ENCODE measurements around the gene DPY30. TPM values are rescaled to one million over a fixed set of nuclear protein-coding genes. Genes with fewer than 3 reads are reported as not detected.
"Not testable (repeated sequence)": the region's sequence is repeated elsewhere in the genome, so short reads cannot be mapped to it uniquely, and the experiment has no call there.

The DPY30 gene
- total RNA-seq, 3 donors from 2014 or later = 44.8 to 64.2 (median 63.9) TPM

DNA sequence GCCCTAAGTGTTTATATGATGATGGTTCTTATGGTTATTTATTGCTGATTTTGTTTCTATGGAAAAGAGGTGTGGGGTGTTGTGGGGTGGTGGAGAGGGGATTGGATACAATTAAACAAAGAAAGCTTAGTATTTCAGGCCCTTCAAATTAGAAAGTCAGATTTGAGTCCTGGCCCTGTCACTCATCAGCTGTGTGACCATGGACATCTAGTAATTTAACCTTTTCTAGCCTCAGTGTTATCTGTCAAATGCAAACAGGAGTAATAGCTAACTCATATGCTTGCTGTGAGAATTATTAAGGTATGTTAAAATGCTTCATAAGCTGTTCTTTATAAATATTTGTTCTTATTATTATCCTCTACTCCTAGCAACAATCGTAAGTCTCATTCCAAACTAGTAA, 26.7 kb downstream of the DPY30 start:
- no peak for DNase-seq (ENCODE audit: low spot score in 2 of 2)
- intact Hi-C loops (cut with DNase I; ENCODE audit: low total_unique reads) = no loop called here
- Histone ChIP-seq H3K27ac (no peak overlapping the region), H3K27me3 (no peaks in the 10 kb centered on the region), H3K36me3 (no peaks in the 10 kb centered on the region), H3K9me3 (no peaks in the 10 kb centered on the region), H3K4me1 (peaks cover 0 to 4% of the 10 kb centered on the region in 2 donors), H3K4me3 (no peak overlapping the region)
- TF ChIP-seq POLR2A (IDR thresholded peaks at IDR 0.05) (no peak), POLR2AphosphoS5 (IDR thresholded peaks at IDR 0.05) (no peak)
- TF ChIP-seq, protein P1, sequence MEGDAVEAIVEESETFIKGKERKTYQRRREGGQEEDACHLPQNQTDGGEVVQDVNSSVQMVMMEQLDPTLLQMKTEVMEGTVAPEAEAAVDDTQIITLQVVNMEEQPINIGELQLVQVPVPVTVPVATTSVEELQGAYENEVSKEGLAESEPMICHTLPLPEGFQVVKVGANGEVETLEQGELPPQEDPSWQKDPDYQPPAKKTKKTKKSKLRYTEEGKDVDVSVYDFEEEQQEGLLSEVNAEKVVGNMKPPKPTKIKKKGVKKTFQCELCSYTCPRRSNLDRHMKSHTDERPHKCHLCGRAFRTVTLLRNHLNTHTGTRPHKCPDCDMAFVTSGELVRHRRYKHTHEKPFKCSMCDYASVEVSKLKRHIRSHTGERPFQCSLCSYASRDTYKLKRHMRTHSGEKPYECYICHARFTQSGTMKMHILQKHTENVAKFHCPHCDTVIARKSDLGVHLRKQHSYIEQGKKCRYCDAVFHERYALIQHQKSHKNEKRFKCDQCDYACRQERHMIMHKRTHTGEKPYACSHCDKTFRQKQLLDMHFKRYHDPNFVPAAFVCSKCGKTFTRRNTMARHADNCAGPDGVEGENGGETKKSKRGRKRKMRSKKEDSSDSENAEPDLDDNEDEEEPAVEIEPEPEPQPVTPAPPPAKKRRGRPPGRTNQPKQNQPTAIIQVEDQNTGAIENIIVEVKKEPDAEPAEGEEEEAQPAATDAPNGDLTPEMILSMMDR (IDR thresholded peaks at IDR 0.05) = no peak

DNA sequence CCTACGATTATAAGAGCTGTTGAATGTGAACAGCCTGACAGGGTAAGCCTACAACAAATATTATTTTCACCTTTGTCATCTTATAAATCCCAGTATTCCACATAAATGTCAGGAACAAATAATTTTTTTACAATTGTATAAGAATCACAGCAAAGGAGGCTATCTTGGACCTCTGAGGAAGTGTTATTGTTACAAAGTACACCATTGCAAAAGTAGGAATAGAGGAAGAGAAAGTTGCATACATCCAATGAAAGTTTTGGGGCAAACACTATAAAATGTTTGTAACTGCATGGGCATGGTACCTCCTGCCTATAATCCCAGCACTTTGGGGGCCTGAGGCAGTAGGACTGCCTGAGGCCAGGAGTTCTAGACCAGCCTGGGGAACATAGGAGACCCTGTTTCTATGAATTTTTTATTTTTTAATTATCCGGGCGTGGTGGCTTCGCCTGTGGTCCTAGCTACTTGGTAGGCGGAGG, 28.1 kb downstream of the DPY30 start:
- DNase-seq (ENCODE audit: low spot score in 2 of 2) = no peak
- H3K9me3 ChIP-seq = no peaks in the 10 kb centered on the region
- intact Hi-C loops (cut with DNase I; ENCODE audit: low total_unique reads) = no loop called here
- peak overlapping the region; percentile 68 to 92 (median 82) for H3K4me3 ChIP-seq
- H3K36me3 ChIP-seq = no peaks in the 10 kb centered on the region
- peaks cover 0 to 4% of the 10 kb centered on the region in 2 donors for H3K4me1 ChIP-seq
- no peaks in the 10 kb centered on the region for H3K27me3 ChIP-seq
- TF ChIP-seq, protein P1 (IDR thresholded peaks at IDR 0.05) = no peak
- TF ChIP-seq POLR2A (IDR thresholded peaks at IDR 0.05) = no peak
- no peak for TF ChIP-seq POLR2AphosphoS5 (IDR thresholded peaks at IDR 0.05)
- H3K27ac ChIP-seq = peak overlapping the region; percentile 93 to 99

DNA sequence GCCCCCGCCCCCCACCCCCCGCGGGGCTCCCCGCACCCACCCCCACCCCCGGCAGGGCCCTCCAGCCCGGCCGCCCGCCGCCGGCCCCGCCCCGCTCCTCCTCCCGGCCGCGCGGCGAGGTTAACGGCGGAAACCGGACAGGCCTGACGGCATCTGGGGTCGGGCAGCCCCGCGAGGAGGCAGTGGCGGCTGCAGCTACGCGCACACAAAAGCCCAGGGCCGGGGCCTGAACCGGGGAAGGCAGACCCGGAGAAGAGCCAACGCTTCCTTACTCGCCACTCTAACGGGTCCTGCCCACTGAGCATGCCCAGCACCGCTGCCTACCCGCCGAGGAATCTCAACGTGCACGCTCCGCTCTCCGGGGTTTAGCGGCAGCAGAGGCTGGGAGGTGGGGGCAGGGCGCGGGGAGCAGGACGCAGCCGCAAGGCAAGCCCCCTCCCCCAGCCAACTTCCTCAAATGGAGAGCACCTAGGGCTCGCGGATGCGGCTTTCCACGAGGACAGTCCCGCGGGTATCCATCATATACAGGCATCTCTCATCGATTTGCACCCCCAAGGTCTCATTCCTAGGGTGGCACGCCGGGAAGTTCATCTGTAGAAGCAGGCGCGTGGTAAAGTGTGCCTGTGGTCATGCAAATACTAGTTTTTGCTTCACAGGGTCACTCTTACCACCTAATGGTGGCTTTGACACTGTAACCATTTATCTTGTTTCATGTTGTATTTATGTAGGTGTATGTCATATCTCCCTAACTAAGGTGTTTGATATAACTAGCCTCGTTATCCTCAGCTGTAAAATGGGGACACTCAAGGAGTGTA, 28.7 kb downstream of the DPY30 start, which contains the start of gene MEMO1:
Gene MEMO1, minus strand, starts transcription at position 339 of the 815 bp plus-strand sequence. CDS start 761 bp downstream, outside the sequence.
- TF ChIP-seq POLR2AphosphoS5 (IDR thresholded peaks at IDR 0.05) (peak; percentile 54 to 81 (median 66)), POLR2A (IDR thresholded peaks at IDR 0.05) (no peak)
- TF ChIP-seq, protein P1 (IDR thresholded peaks at IDR 0.05) = no peak
- Histone ChIP-seq H3K4me3 (peak within 1 kb of the TSS; percentile 68 to 92 (median 82)), H3K27me3 (no peaks in the 10 kb centered on the region), H3K27ac (peak within 1 kb of the TSS; percentile 93 to 99), H3K9me3 (no peaks in the 10 kb centered on the region), H3K4me1 (peaks cover 0 to 4% of the 10 kb centered on the region in 2 donors), H3K36me3 (no peaks in the 10 kb centered on the region)
- intact Hi-C loops (cut with DNase I; ENCODE audit: low total_unique reads) = no loop called here
- peak; percentile 87 for DNase-seq (ENCODE audit: low spot score in 2 of 2)

DNA sequence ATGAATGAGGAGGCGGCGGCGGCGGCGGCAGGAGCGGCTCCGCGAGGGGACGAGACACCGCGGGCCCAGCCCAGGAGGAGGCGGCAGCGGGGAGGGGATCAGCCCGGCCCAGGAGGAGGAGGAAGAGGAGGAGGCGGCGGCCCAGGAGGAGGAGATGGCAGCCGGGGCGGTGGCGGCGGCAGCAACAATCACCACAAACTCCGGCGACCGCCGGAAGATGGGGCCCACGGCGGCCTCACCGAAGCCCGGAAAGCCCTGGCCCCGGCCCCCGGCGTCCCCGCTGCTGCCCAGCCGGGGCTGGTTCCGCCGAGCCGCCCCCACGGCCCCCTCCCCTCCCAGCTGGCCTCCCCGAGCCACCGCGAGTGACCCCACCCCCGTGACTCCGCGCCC, 29.3 kb downstream of the DPY30 start:
- intact Hi-C loops (cut with DNase I; ENCODE audit: low total_unique reads); H3K36me3 ChIP-seq; H3K27me3 ChIP-seq; H3K9me3 ChIP-seq; H3K4me1 ChIP-seq: not testable (repeated sequence)
- H3K4me3 ChIP-seq = peak overlapping the region; percentile 68 to 92 (median 82)
- H3K27ac ChIP-seq = peak overlapping the region; percentile 93 to 99
- DNase-seq (ENCODE audit: low spot score in 2 of 2) = peak in 1 of 2 donors; percentile 29

DNA sequence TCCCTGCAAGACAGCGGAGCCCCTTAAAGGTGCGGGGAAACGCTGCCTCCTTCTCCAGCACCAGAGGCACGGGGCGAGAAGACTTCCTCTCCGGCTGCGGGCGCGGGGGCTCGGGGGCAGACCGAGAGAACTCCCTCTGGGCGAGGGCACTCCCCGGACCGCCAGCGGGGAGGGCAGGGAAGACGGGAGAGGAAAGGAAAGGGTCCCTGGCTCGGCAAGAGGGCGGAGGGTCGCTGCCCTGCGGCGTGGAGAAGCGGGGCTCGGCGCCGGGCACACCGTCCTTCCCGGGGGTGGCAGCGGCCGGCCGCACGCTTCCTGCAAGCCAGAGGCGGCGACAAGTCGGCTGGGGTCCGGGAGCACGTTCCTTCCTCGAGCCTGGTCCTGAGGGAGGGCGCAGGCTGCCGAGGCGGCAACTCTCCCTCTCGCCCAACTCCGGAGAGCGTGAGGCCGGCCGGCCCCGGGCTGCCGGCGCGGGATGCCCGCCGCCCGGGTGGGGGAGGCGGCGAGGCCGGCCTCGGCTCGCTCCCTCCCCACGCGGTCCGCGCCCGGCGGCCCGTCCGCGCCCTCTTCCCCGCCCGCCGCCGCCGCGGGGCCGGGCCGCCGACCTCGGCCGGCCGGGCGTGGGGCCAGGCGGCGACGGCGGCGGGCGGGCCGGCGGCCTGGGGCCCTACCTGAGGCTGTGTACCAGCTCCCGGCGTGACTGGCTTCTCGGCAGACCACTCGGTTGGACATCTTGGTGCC, 29.9 kb downstream of the DPY30 start:
- Histone ChIP-seq H3K9me3 (no peaks in the 10 kb centered on the region), H3K27ac (peak overlapping the region; percentile 93 to 99), H3K36me3 (no peaks in the 10 kb centered on the region), H3K4me1 (peaks cover 0 to 4% of the 10 kb centered on the region in 2 donors), H3K27me3 (no peaks in the 10 kb centered on the region), H3K4me3 (peak overlapping the region; percentile 68 to 92 (median 82))
- TF ChIP-seq POLR2AphosphoS5 (IDR thresholded peaks at IDR 0.05) = no peak
- TF ChIP-seq POLR2A (IDR thresholded peaks at IDR 0.05) = no peak
- TF ChIP-seq, protein P1 (IDR thresholded peaks at IDR 0.05) = no peak
- intact Hi-C loops (cut with DNase I; ENCODE audit: low total_unique reads) = no loop called here
- DNase-seq (ENCODE audit: low spot score in 2 of 2) = no peak
